ENCODE data around the gene PRADC1. TPM values are rescaled to one million over a fixed set of nuclear protein-coding genes. Genes with fewer than 3 reads are reported as not detected.

The PRADC1 gene
- total RNA-seq, 1 experiment from 2014 or later: 8.6 TPM

GRCh38 chr2:73225513-73226360 is 7.3 kb downstream of the PRADC1 start:
- H3K36me3 ChIP-seq (ENCODE audit: control insufficient read depth in 1 of 2, insufficient read depth in 2 of 2, low read length in 2 of 2): peaks cover 10 to 24% of the 10 kb centered on the region in 2 experiments; a peak in 3 of 4 replicates
- no peaks in the 10 kb centered on the region for H3K79me2 ChIP-seq (ENCODE audit: insufficient read depth, low read length)
- H3K4me1 ChIP-seq (ENCODE audit: control insufficient read depth in 1 of 2, insufficient read depth in 2 of 2, low read length in 2 of 2): no peaks in the 10 kb centered on the region
- intact Hi-C loops (cut with micrococcal nuclease): no loop called here
- no peaks in the 10 kb centered on the region for H4K20me1 ChIP-seq (ENCODE audit: insufficient read depth)
- no peak overlapping the region for H3K4me2 ChIP-seq (ENCODE audit: low read length)
- no peaks in the 10 kb centered on the region for H3K9me2 ChIP-seq (ENCODE audit: insufficient read depth)
- H2AFZ ChIP-seq (ENCODE audit: low read depth, low read length, poor library complexity, severe bottlenecking): no peak overlapping the region
- H3K27me3 ChIP-seq (ENCODE audit: insufficient read depth, low read length): no peaks in the 10 kb centered on the region
- ChIA-PET RAD21 (ENCODE audit: low non-redundant PET in 1 of 2, low total read pairs in 2 of 2, uncharacterized antibody in 2 of 2, unreplicated experiment in 2 of 2) (no interaction called here), CTCF (no interaction called here), POLR2A (no interaction called here)
- no peak overlapping the region for H3K27ac ChIP-seq (ENCODE audit: low read depth, low read length)
- TF ChIP-seq EZH2 (IDR thresholded peaks at IDR 0.05) (no peak), REST (IDR thresholded peaks at IDR 0.05; ENCODE audit: low read depth) (no peak), CTCF (IDR thresholded peaks at IDR 0.05 in 2 of 3, conservative IDR thresholded peaks at IDR 0.05 in 1 of 3; ENCODE audit: borderline replicate concordance in 1 of 3, insufficient read depth in 1 of 3, low read depth in 2 of 3, low read length in 2 of 3) (no peak), SP1 (IDR thresholded peaks at IDR 0.05; ENCODE audit: low read depth) (no peak), JUND (IDR thresholded peaks at IDR 0.05) (no peak), SRF (IDR thresholded peaks at IDR 0.05; ENCODE audit: low read depth) (no peak), EGR1 (IDR thresholded peaks at IDR 0.05; ENCODE audit: low read depth) (no peak), MAX (IDR thresholded peaks at IDR 0.05) (no peak), POLR2AphosphoS5 (IDR thresholded peaks at IDR 0.05; ENCODE audit: low read depth, low read length) (no peak), CBX3 (IDR thresholded peaks at IDR 0.05; ENCODE audit: low read depth) (no peak), EZH2phosphoT487 (IDR thresholded peaks at IDR 0.05; ENCODE audit: borderline replicate concordance) (no peak), ELF1 (IDR thresholded peaks at IDR 0.05; ENCODE audit: borderline replicate concordance, low read depth) (no peak), CEBPB (IDR thresholded peaks at IDR 0.05; ENCODE audit: low read depth) (no peak), RAD21 (IDR thresholded peaks at IDR 0.05; ENCODE audit: low read depth) (no peak)
- DNase-seq (ENCODE audit: low read depth, low spot score): no peak
- H3K9me3 ChIP-seq (ENCODE audit: control insufficient read depth in 1 of 2, insufficient read depth in 1 of 2, low read depth in 1 of 2, low read length in 2 of 2): no peaks in the 10 kb centered on the region
- ATAC-seq: no peak
- H3K9ac ChIP-seq (ENCODE audit: low read length): no peak overlapping the region
- no peak overlapping the region for H3K4me3 ChIP-seq (replicated peaks in 1 of 2; ENCODE audit: low read depth in 1 of 2, low read length in 2 of 2)
- BruUV-seq (replicated peaks): no TSS peak

Measured in HCT116 (cell line).